PFSK-1 (cell line): ENCODE data around the gene COMT.

Experiments used
- POLR2AphosphoS5 ChIP-seq: IDR thresholded peaks from 2 replicates; pipeline ENCODE4 v1.6.1; 2012; ENCODE audit warnings: low read depth, mild to moderate bottlenecking, control low read depth, low read length, moderate library complexity
- TF ChIP-seq, protein P1 (sequence below), 2 experiments: IDR thresholded peaks; 2 replicates each; pipeline versions ENCODE4 v1.6.1 to v1.8.0; 2011 to 2012; ENCODE audit warnings: low read depth in 2 of 2, low read length in 2 of 2, control low read depth in 1 of 2, inconsistent platforms in 1 of 2, mild to moderate bottlenecking in 1 of 2, moderate library complexity in 1 of 2; ENCODE audit not compliant: insufficient read depth in 1 of 2

DNA sequence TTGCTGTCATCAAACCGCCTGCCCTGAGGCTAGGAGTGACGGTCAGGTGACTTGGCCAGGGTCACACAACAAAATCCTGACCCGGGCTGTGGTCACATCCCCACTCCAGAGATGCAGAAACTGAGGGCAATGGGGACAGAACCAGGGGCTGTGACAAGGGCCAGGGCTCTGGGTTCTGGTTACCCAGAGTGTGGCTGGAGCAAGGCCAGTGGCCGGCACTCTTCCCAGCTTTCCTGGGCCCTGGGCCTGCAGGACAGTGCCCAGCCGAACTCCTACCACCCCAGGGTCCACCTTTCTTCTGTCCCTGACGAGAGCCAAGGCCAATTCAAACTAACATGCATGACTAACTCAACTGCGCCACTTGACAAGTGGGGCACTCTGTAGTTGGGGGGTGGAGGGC, 39.2 kb downstream of the COMT start:
- TF ChIP-seq, protein P1, sequence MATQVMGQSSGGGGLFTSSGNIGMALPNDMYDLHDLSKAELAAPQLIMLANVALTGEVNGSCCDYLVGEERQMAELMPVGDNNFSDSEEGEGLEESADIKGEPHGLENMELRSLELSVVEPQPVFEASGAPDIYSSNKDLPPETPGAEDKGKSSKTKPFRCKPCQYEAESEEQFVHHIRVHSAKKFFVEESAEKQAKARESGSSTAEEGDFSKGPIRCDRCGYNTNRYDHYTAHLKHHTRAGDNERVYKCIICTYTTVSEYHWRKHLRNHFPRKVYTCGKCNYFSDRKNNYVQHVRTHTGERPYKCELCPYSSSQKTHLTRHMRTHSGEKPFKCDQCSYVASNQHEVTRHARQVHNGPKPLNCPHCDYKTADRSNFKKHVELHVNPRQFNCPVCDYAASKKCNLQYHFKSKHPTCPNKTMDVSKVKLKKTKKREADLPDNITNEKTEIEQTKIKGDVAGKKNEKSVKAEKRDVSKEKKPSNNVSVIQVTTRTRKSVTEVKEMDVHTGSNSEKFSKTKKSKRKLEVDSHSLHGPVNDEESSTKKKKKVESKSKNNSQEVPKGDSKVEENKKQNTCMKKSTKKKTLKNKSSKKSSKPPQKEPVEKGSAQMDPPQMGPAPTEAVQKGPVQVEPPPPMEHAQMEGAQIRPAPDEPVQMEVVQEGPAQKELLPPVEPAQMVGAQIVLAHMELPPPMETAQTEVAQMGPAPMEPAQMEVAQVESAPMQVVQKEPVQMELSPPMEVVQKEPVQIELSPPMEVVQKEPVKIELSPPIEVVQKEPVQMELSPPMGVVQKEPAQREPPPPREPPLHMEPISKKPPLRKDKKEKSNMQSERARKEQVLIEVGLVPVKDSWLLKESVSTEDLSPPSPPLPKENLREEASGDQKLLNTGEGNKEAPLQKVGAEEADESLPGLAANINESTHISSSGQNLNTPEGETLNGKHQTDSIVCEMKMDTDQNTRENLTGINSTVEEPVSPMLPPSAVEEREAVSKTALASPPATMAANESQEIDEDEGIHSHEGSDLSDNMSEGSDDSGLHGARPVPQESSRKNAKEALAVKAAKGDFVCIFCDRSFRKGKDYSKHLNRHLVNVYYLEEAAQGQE (IDR thresholded peaks at IDR 0.05; ENCODE audit: insufficient read depth in 1 of 2, low read depth in 2 of 2, low read length in 2 of 2): no peak
- no peak for TF ChIP-seq POLR2AphosphoS5
